Suprapubic skin (tissue), 4 donors: Measurements from ENCODE around the gene RPL36. TPM values are rescaled to one million over a fixed set of nuclear protein-coding genes. Genes with fewer than 3 reads are reported as not detected.

Experiments used
- DNase-seq, 2 donors: peaks; one replicate each; pipeline ENCODE4 v3.0.0-alpha.2; 2019; ENCODE audit warnings: low spot score in 2 of 2
- H3K27ac ChIP-seq: fragments of 200-600 bp; sonication (generic); one replicate; pipeline ENCODE4 v1.5.1; 2019
- H3K27me3 ChIP-seq: fragments of 200-600 bp; sonication (generic); one replicate; pipeline ENCODE4 v1.5.1; 2019
- H3K36me3 ChIP-seq: fragments of 200-600 bp; sonication (generic); one replicate; pipeline ENCODE4 v1.5.1; 2019
- H3K4me1 ChIP-seq: fragments of 200-600 bp; sonication (generic); one replicate; pipeline ENCODE4 v1.5.1; 2019
- H3K4me3 ChIP-seq: fragments of 200-600 bp; sonication (generic); one replicate; pipeline ENCODE4 v1.5.1; 2019; ENCODE audit warnings: mild to moderate bottlenecking
- H3K9me3 ChIP-seq: fragments of 200-600 bp; sonication (generic); one replicate; pipeline ENCODE4 v1.5.1; 2019
- CTCF ChIP-seq, 2 donors: fragments of 200-600 bp in 1 of 2; fragments of 450-650 bp in 1 of 2; sonication (generic) in 1 of 2; IDR thresholded peaks; one replicate each; pipeline ENCODE4 v1.5.1; 2016 to 2019; ENCODE audit warnings: antibody characterized with exemption in 2 of 2, mild to moderate bottlenecking in 1 of 2, moderate library complexity in 1 of 2
- EP300 ChIP-seq: sonication (generic); formaldehyde crosslinking; IDR thresholded peaks from one replicate; pipeline ENCODE4 v1.6.1; 2017; ENCODE audit warnings: antibody characterized with exemption
- POLR2A ChIP-seq, 2 donors: fragments of 450-650 bp; IDR thresholded peaks; one replicate each; pipeline ENCODE4 v1.6.1; 2017; ENCODE audit warnings: antibody characterized with exemption in 2 of 2, mild to moderate bottlenecking in 2 of 2, moderate library complexity in 2 of 2
- POLR2AphosphoS5 ChIP-seq, 3 donors: sonication (generic); formaldehyde crosslinking; IDR thresholded peaks; one replicate each; pipeline ENCODE4 v1.6.1; 2017; ENCODE audit warnings: antibody characterized with exemption in 3 of 3
- WGBS: methylation state at CpG from one replicate; pipeline ENCODE4 v1.1.5; 2018; 5-methylcytosine and 5-hydroxymethylcytosine counted together
- total RNA-seq, 4 donors: library from RNA; depleted of rRNA; stranded (reverse); fragments of >200 nt; gene quantifications; one replicate each; pipeline ENCODE4 v1.1.0, GENCODE V29; 2016

RPL36 gene
- total RNA-seq, 4 donors from 2014 or later, result 420 to 822 (median 688) TPM

GRCh38 chr19:5677136-5677535, 13.0 kb upstream of the RPL36 start:
- H3K36me3 ChIP-seq, result no peaks in the 10 kb centered on the region
- no peak overlapping the region for H3K4me3 ChIP-seq
- 100% methylated on average over 1 of the region's 10 CpGs for WGBS
- DNase-seq, result no peak
- H3K27ac ChIP-seq, result no peak overlapping the region
- TF ChIP-seq EP300 (no peak), POLR2A (IDR thresholded peaks at IDR 0.05) (no peak), POLR2AphosphoS5 (IDR thresholded peaks at IDR 0.05) (no peak), CTCF (IDR thresholded peaks at IDR 0.05) (no peak)
- H3K27me3 ChIP-seq, result no peaks in the 10 kb centered on the region
- H3K4me1 ChIP-seq, result peaks cover 23% of the 10 kb centered on the region
- H3K9me3 ChIP-seq, result no peaks in the 10 kb centered on the region

GRCh38 chr19:5677580-5677979, 12.5 kb upstream of the RPL36 start:
- WGBS, result 68% methylated on average over 4 of the region's 9 CpGs
- no peaks in the 10 kb centered on the region for H3K36me3 ChIP-seq
- TF ChIP-seq POLR2AphosphoS5 (IDR thresholded peaks at IDR 0.05) (no peak), EP300 (no peak), CTCF (IDR thresholded peaks at IDR 0.05) (no peak), POLR2A (IDR thresholded peaks at IDR 0.05) (no peak)
- no peak overlapping the region for H3K4me3 ChIP-seq
- H3K27me3 ChIP-seq, result no peaks in the 10 kb centered on the region
- no peaks in the 10 kb centered on the region for H3K9me3 ChIP-seq
- H3K4me1 ChIP-seq, result peaks cover 23% of the 10 kb centered on the region
- no peak for DNase-seq
- H3K27ac ChIP-seq, result no peak overlapping the region

GRCh38 chr19:5678071-5678718, 11.9 kb upstream of the RPL36 start:
- no peaks in the 10 kb centered on the region for H3K9me3 ChIP-seq
- no peak overlapping the region for H3K4me3 ChIP-seq
- no peaks in the 10 kb centered on the region for H3K27me3 ChIP-seq
- TF ChIP-seq POLR2A (IDR thresholded peaks at IDR 0.05) (no peak), POLR2AphosphoS5 (IDR thresholded peaks at IDR 0.05) (no peak), CTCF (IDR thresholded peaks at IDR 0.05) (no peak)
- H3K4me1 ChIP-seq, result peaks cover 23% of the 10 kb centered on the region
- WGBS, result 89% methylated on average over 7 of the region's 22 CpGs
- DNase-seq, result no peak
- no peaks in the 10 kb centered on the region for H3K36me3 ChIP-seq
- no peak overlapping the region for H3K27ac ChIP-seq

GRCh38 chr19:5679289-5680083, 10.6 kb upstream of the RPL36 start:
- H3K9me3 ChIP-seq, result no peaks in the 10 kb centered on the region
- WGBS, result 65% methylated on average over 6 of the region's 26 CpGs
- DNase-seq, result no peak
- H3K4me3 ChIP-seq, result peak overlapping the region; percentile 76
- no peaks in the 10 kb centered on the region for H3K27me3 ChIP-seq
- H3K27ac ChIP-seq, result peak overlapping the region; percentile 83
- no peak for TF ChIP-seq POLR2AphosphoS5 (IDR thresholded peaks at IDR 0.05)
- TF ChIP-seq POLR2A (IDR thresholded peaks at IDR 0.05), result no peak
- no peak for TF ChIP-seq CTCF (IDR thresholded peaks at IDR 0.05)
- no peak for TF ChIP-seq EP300
- no peaks in the 10 kb centered on the region for H3K36me3 ChIP-seq
- H3K4me1 ChIP-seq, result peaks cover 23% of the 10 kb centered on the region

- 0% methylated on average over 3 of the region's 23 CpGs for WGBS
- no peak for TF ChIP-seq POLR2A (IDR thresholded peaks at IDR 0.05)
- H3K27me3 ChIP-seq, result no peaks in the 10 kb centered on the region
- no peak for DNase-seq
- peak overlapping the region; percentile 83 for H3K27ac ChIP-seq
- peaks cover 23% of the 10 kb centered on the region for H3K4me1 ChIP-seq
- no peaks in the 10 kb centered on the region for H3K9me3 ChIP-seq
- H3K4me3 ChIP-seq, result peak overlapping the region; percentile 76
- no peaks in the 10 kb centered on the region for H3K36me3 ChIP-seq
Measured at GRCh38 chr19:5680084-5680436, 10.0 kb upstream of the RPL36 start.
